T-helper 1 cell treated with Interleukin-12 subunit alpha and Interleukin-12 subunit beta and Interleukin-4 antibody, amounts not matched to agents 30 μg/mL and 1 μg/mL, for 36 hours (primary cell): Measurements from ENCODE around the gene ZNF750.

Experiments used
- H3K27ac Mint-ChIP-seq: one replicate; pipeline ENCODE4 v1.8.0; 2021; ENCODE audit warnings: mild to moderate bottlenecking, mixed read lengths
- H3K27me3 Mint-ChIP-seq: one replicate; pipeline ENCODE4 v1.8.0; 2021; ENCODE audit warnings: low read depth, mixed read lengths
- H3K36me3 Mint-ChIP-seq: one replicate; pipeline ENCODE4 v1.8.0; 2021; ENCODE audit warnings: low read depth, mixed read lengths
- H3K4me1 Mint-ChIP-seq: one replicate; pipeline ENCODE4 v1.8.0; 2021; ENCODE audit warnings: low read depth, mixed read lengths
- H3K4me3 Mint-ChIP-seq: one replicate; pipeline ENCODE4 v1.8.0; 2021; ENCODE audit warnings: mild to moderate bottlenecking, moderate library complexity, mixed read lengths
- H3K9me3 Mint-ChIP-seq: one replicate; pipeline ENCODE4 v1.8.0; 2021; ENCODE audit warnings: mixed read lengths

ZNF750 gene

DNA sequence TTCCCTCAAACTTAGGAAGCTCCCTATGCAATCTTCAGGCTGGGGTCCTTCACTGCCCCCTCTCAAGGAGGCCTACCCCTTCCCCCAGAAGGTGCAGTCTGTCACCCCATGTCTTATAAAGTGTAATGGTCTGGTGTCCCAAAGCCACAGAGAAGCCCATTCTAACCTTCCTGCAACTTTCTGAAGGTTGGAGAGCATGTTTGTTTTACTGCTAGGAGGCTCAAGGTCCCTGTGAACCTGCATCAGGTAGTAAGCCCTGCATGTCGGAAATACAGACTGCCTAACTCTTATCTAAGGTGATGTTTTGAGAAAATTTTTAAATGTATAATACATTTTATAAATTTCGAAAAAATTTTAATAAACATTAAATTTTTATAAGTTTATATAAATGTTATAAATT is 18.3 kb downstream of the ZNF750 start:
- H3K27ac Mint-ChIP-seq, result no peak overlapping the region
- H3K4me3 Mint-ChIP-seq, result no peak overlapping the region
- H3K9me3 Mint-ChIP-seq, result peaks cover 8% of the 10 kb centered on the region
- H3K4me1 Mint-ChIP-seq, result peaks cover 5% of the 10 kb centered on the region
- peaks cover 36% of the 10 kb centered on the region for H3K36me3 Mint-ChIP-seq
- H3K27me3 Mint-ChIP-seq, result no peaks in the 10 kb centered on the region

DNA sequence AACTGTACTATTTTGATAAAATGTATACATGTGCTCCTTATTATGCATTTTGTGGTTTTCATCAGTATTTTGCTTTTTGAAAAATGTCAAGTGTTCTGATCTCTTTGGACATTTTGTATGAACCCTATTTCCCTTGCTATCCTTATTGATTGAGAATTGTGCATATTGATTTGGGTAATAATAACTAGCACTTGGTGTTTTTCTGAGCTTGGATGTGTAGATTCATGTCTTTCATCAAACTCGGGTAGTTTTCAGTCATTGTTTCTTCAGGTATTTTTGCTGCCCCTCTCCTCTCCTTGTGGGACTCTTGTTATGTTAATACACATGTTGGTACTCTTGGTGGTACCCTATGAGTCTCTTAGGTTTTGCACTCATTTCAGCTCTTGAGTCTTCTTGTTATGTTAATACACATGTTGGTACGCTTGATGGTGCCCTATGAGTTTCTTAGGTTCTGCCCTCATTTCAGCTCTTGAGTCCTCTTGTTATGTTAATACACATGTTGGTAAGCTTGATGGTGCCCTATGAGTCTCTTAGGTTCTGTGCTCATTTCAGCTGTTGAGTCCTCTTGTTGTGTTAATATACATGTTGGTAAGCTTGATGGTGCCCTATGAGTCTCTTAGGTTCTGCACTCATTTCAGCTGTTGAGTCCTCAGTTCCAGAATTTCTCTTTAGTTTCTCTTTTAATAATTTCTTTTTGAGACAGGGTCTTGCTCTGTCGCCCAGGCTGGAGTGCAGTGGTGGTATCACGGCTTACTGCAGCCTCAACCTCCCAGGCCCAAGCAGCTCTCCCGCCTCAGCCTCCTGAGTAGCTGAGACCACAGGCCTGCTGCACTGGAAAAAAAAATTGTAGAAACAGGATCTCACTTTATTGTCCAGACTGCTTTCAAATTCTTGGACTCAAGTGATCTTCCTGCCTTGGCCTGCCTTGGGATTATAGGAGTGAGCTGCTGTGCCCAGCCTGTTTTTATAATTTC is 19.3 kb downstream of the ZNF750 start:
- Mint-ChIP-seq H3K36me3 (peaks cover 43% of the 10 kb centered on the region), H3K27me3 (no peaks in the 10 kb centered on the region)

GRCh38 chr17:82817947-82818346 is 21.9 kb downstream of the ZNF750 start:
- no peak overlapping the region for H3K4me3 Mint-ChIP-seq
- H3K27ac Mint-ChIP-seq, result no peak overlapping the region
- H3K9me3 Mint-ChIP-seq, result peaks cover 8% of the 10 kb centered on the region
- peaks cover 49% of the 10 kb centered on the region for H3K36me3 Mint-ChIP-seq
- H3K27me3 Mint-ChIP-seq, result no peaks in the 10 kb centered on the region
- peaks cover 21% of the 10 kb centered on the region for H3K4me1 Mint-ChIP-seq

More for the DNA sequence above, 19.3 kb downstream of the ZNF750 start:
- Mint-ChIP-seq H3K4me1 (peaks cover 14% of the 10 kb centered on the region), H3K27ac (no peak overlapping the region), H3K9me3 (peaks cover 8% of the 10 kb centered on the region), H3K4me3 (no peak overlapping the region)

DNA sequence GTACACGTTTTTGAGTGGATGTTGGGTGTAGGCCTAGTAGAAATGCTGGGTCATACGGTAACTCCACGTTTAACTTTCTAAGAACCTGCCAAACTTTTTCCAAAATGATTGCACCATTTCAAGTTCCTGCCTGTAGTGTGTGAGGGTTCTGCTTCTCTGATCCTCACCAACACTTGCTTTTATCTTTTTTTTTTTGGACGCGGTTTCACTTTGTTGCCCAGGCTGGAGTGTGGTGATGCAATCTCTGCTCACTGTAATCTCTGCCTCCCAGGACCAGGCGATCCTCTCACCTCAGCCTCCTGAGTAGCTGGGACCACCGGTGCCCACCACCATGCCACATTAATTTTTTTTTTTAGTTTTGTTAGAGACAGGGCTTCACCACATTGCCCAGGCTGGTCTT is 23.5 kb downstream of the ZNF750 start:
- H3K27me3 Mint-ChIP-seq, result no peaks in the 10 kb centered on the region
- H3K4me1 Mint-ChIP-seq, result peaks cover 20% of the 10 kb centered on the region
- H3K4me3 Mint-ChIP-seq, result no peak overlapping the region
- no peak overlapping the region for H3K27ac Mint-ChIP-seq
- H3K9me3 Mint-ChIP-seq, result peaks cover 8% of the 10 kb centered on the region
- H3K36me3 Mint-ChIP-seq, result peaks cover 44% of the 10 kb centered on the region

GRCh38 chr17:82815790-82816305 is 24.0 kb downstream of the ZNF750 start:
- Mint-ChIP-seq H3K27ac (no peak overlapping the region), H3K4me1 (peaks cover 17% of the 10 kb centered on the region)

GRCh38 chr17:82815354-82815753 is 24.5 kb downstream of the ZNF750 start:
- Mint-ChIP-seq H3K27me3 (no peaks in the 10 kb centered on the region), H3K36me3 (peaks cover 37% of the 10 kb centered on the region), H3K27ac (peak overlapping the region; percentile 15), H3K9me3 (peaks cover 4% of the 10 kb centered on the region), H3K4me3 (no peak overlapping the region), H3K4me1 (peaks cover 17% of the 10 kb centered on the region)

More at GRCh38 chr17:82815790-82816305, 24.0 kb downstream of the ZNF750 start:
- no peaks in the 10 kb centered on the region for H3K27me3 Mint-ChIP-seq
- peaks cover 8% of the 10 kb centered on the region for H3K9me3 Mint-ChIP-seq
- no peak overlapping the region for H3K4me3 Mint-ChIP-seq
- H3K36me3 Mint-ChIP-seq, result peaks cover 40% of the 10 kb centered on the region

- H3K9me3 Mint-ChIP-seq, result no peaks in the 10 kb centered on the region
- H3K4me1 Mint-ChIP-seq, result peaks cover 17% of the 10 kb centered on the region
- H3K27me3 Mint-ChIP-seq, result no peaks in the 10 kb centered on the region
- H3K4me3 Mint-ChIP-seq, result no peak overlapping the region
- H3K27ac Mint-ChIP-seq, result peak overlapping the region; percentile 50
- peaks cover 33% of the 10 kb centered on the region for H3K36me3 Mint-ChIP-seq
Measured at GRCh38 chr17:82814834-82815233, 25.0 kb downstream of the ZNF750 start.

GRCh38 chr17:82813299-82814051 is 26.3 kb downstream of the ZNF750 start:
- Mint-ChIP-seq H3K9me3 (no peaks in the 10 kb centered on the region), H3K36me3 (peaks cover 28% of the 10 kb centered on the region), H3K4me3 (no peak overlapping the region), H3K27me3 (no peaks in the 10 kb centered on the region), H3K4me1 (peaks cover 17% of the 10 kb centered on the region), H3K27ac (no peak overlapping the region)

DNA sequence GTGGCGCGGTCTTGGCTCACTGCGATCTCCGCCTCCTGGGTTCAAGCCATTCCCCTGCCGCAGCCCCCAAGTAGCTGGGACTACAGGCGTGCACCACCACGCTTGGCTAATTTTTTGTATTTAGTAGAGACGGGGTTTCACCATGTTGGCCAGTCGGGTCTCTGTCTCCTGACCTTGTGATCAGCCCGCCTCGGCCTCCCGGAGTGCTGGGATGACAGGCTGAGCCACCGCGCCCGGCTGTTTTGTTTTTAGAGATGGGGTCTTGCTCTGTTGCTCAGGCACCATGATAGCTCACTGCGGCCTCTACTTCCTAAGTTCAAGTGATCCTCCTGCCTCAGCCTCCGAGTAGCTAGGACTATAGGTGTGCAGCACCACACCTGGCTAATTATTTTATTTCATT is 27.2 kb downstream of the ZNF750 start:
- Mint-ChIP-seq H3K9me3 (no peaks in the 10 kb centered on the region), H3K4me1 (peaks cover 17% of the 10 kb centered on the region), H3K36me3 (peaks cover 21% of the 10 kb centered on the region), H3K27me3 (no peaks in the 10 kb centered on the region), H3K4me3 (no peak overlapping the region), H3K27ac (no peak overlapping the region)

- Mint-ChIP-seq H3K4me1 (peaks cover 17% of the 10 kb centered on the region), H3K27ac (no peak overlapping the region), H3K4me3 (no peak overlapping the region), H3K9me3 (no peaks in the 10 kb centered on the region), H3K27me3 (no peaks in the 10 kb centered on the region), H3K36me3 (peaks cover 18% of the 10 kb centered on the region)
Measured at GRCh38 chr17:82812058-82812457, 27.8 kb downstream of the ZNF750 start.

DNA sequence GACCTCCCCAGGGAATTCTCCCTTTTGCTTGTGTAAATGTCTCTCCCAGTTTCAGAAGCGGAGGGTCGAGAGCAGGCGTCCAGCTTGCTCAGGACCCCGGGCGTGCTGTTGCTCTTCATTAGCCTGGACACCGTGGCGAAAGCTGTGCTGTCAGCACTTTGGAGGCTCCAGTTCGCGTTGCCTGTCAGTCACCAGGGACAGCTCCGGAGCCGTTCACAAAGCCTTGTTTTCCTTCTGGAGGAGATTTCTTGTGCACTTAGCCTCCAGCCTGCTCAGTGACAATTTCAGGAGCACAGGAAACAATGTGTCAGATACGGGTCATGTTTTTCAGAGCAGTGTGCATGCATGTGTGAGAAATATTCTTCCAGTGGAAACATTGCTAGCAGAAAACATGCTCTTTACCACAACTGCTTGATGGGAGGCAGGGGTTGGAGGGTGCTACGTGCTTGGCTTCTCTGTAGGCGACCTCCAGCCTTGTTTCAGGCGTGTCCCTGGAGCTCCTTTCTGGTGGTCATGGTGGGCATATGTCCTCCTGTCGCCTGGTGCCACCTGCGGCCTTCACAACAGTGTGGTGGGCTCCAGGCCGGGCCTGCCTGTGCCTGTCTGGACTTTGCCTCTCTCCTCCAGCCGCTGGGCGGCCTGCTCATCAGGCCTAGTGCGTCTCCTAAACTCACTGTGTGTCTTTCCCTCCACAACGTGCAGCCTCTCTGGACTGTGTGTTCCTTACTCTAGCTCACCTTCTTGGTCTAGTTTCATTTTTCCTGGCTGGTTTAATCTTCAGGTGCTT is 29.0 kb downstream of the ZNF750 start:
- no peaks in the 10 kb centered on the region for H3K9me3 Mint-ChIP-seq
- peaks cover 11% of the 10 kb centered on the region for H3K36me3 Mint-ChIP-seq
- H3K4me3 Mint-ChIP-seq, result no peak overlapping the region
- peak overlapping the region; percentile 66 for H3K27ac Mint-ChIP-seq
- H3K4me1 Mint-ChIP-seq, result peaks cover 9% of the 10 kb centered on the region
- no peaks in the 10 kb centered on the region for H3K27me3 Mint-ChIP-seq

GRCh38 chr17:82808921-82809905 is 30.6 kb downstream of the ZNF750 start:
- H3K27ac Mint-ChIP-seq, result no peak overlapping the region
- H3K4me3 Mint-ChIP-seq, result no peak overlapping the region
- no peaks in the 10 kb centered on the region for H3K4me1 Mint-ChIP-seq
- peaks cover 7% of the 10 kb centered on the region for H3K36me3 Mint-ChIP-seq
- H3K27me3 Mint-ChIP-seq, result no peaks in the 10 kb centered on the region
- no peaks in the 10 kb centered on the region for H3K9me3 Mint-ChIP-seq

DNA sequence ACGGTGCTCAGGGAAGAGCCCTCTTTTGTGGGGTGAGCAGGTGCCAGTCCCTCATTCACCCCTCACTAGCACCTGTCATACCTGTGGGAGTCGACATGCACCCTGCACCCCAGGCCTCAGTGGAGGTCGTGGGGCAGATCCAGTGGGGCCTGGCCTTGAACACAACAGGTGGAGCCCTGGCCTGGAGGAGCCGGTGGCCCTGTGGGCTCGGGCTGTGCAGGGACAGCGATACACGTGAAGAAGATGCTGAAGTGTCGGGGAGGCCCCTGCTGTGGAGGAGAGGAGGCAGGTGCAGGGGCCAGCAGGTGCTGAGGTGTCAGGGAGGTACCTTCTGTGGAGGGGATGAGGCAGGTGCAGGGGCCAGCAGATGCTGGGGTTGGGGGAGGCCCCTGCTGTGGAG is 31.8 kb downstream of the ZNF750 start:
- Mint-ChIP-seq H3K9me3 (no peaks in the 10 kb centered on the region), H3K27me3 (no peaks in the 10 kb centered on the region), H3K36me3 (peaks cover 3% of the 10 kb centered on the region), H3K27ac (peak overlapping the region; percentile 26), H3K4me3 (no peak overlapping the region), H3K4me1 (no peaks in the 10 kb centered on the region)
